Mammary epithelial cell (primary cell): ENCODE data around the gene TAL2.

Source experiments
- CTCF ChIP-seq, 2 donors: IDR thresholded peaks in 1 of 2; conservative IDR thresholded peaks in 1 of 2; 2 replicates each; pipeline ENCODE4 v1.5.1; 2011 to 2012; ENCODE audit warnings: inconsistent platforms in 2 of 2, low read length in 2 of 2, mild to moderate bottlenecking in 2 of 2, control low read depth in 1 of 2, low read depth in 1 of 2; ENCODE audit not compliant: insufficient read depth in 1 of 2; ENCODE audit errors: extremely low read depth in 1 of 2
- EZH2 ChIP-seq: IDR thresholded peaks from 2 replicates; pipeline ENCODE4 v1.6.1; 2012; ENCODE audit warnings: low read length, inconsistent platforms, borderline replicate concordance

- TF ChIP-seq CTCF (conservative IDR thresholded peaks at IDR 0.05 in 1 of 2, IDR thresholded peaks at IDR 0.05 in 1 of 2; ENCODE audit: extremely low read depth in 1 of 2, insufficient read depth in 1 of 2, low read depth in 1 of 2, low read length in 2 of 2) = no peak
- TF ChIP-seq EZH2 = no peak
Measured at GRCh38 chr9:105711867-105712266, 49.6 kb downstream of the TAL2 start.
